NCI-H2029 treated with DMSO at 0.1 percent for 48 hours (cell line): ENCODE data around the gene MACF1.

ENCODE experiments used
- DNase-seq: peaks from one replicate; lab custom pipeline; 2025; lab: John Stamatoyannopoulos, UW

The MACF1 gene

GRCh38 chr1:39268112-39268581 lies 63.7 kb downstream of the MACF1 start:
- DNase-seq: peak; percentile 100

GRCh38 chr1:39268906-39269305 lies 64.4 kb downstream of the MACF1 start:
- DNase-seq: no peak

- no peak for DNase-seq
These were observed 64.9 kb downstream of the MACF1 start for GRCh38 chr1:39269349-39269748.

- peak; percentile 97 for DNase-seq
These were observed 65.4 kb downstream of the MACF1 start for GRCh38 chr1:39269791-39270342.

- no peak for DNase-seq
These were observed 65.9 kb downstream of the MACF1 start for GRCh38 chr1:39270368-39270767.

- peak; percentile 100 for DNase-seq
These were observed 67.7 kb downstream of the MACF1 start for GRCh38 chr1:39272027-39272797.

- DNase-seq: peak; percentile 100
These were observed 68.4 kb downstream of the MACF1 start for GRCh38 chr1:39272798-39273469.

- DNase-seq: no peak
These were observed 71.5 kb downstream of the MACF1 start for GRCh38 chr1:39275836-39276507.

GRCh38 chr1:39277879-39278278 lies 73.4 kb downstream of the MACF1 start:
- DNase-seq: no peak

- DNase-seq: no peak
These were observed 78.2 kb downstream of the MACF1 start for GRCh38 chr1:39282537-39283216.

GRCh38 chr1:39283858-39284257 lies 79.4 kb downstream of the MACF1 start:
- peak; percentile 97 for DNase-seq

GRCh38 chr1:39287541-39287940 lies 83.0 kb downstream of the MACF1 start:
- DNase-seq: no peak

GRCh38 chr1:39288735-39289465 lies 84.4 kb downstream of the MACF1 start:
- no peak for DNase-seq

GRCh38 chr1:39292401-39292800 lies 87.9 kb downstream of the MACF1 start:
- DNase-seq: no peak

- no peak for DNase-seq
These were observed 89.0 kb downstream of the MACF1 start for GRCh38 chr1:39293375-39294070.

- no peak for DNase-seq
These were observed 90.0 kb downstream of the MACF1 start for GRCh38 chr1:39294531-39294930.

GRCh38 chr1:39295901-39296300 lies 91.4 kb downstream of the MACF1 start:
- no peak for DNase-seq

- no peak for DNase-seq
These were observed 93.1 kb downstream of the MACF1 start for GRCh38 chr1:39297551-39297950.

GRCh38 chr1:39301606-39302005 lies 97.1 kb downstream of the MACF1 start:
- DNase-seq: no peak

- no peak for DNase-seq
These were observed 101.1 kb downstream of the MACF1 start for GRCh38 chr1:39305555-39305954.

- DNase-seq: no peak
These were observed 105.5 kb downstream of the MACF1 start for GRCh38 chr1:39310015-39310414.
